Heart left ventricle (tissue), 16 donors: ENCODE measurements around the gene CD59. TPM values are rescaled to one million over a fixed set of nuclear protein-coding genes. Genes with fewer than 3 reads are reported as not detected.

Source experiments
- ATAC-seq, 4 donors: fragments of 200-7000 bp; cut with Tn5 transposase; one replicate each; pipeline ENCODE4 v1.9.1; 2020 to 2022; ENCODE audit warnings: moderate library complexity in 4 of 4, mild to moderate bottlenecking in 3 of 4, moderate number of reproducible peaks in 1 of 4
- DNase-seq, 5 donors: peaks; one replicate each; pipeline ENCODE4 v3.0.0-alpha.2; 2020
- H3K27ac ChIP-seq, 12 donors: fragments of 200-600 bp; sonication (generic) in 4 of 12; one replicate each; pipeline versions ENCODE4 v1.5.0 to v1.8.0; 2016 to 2022; ENCODE audit warnings: mild to moderate bottlenecking in 2 of 12
- H3K27me3 ChIP-seq, 9 donors: fragments of 200-600 bp; sonication (generic) in 2 of 9; one replicate each; pipeline versions ENCODE4 v1.5.1 to v1.8.0; 2016 to 2022; ENCODE audit warnings: mild to moderate bottlenecking in 3 of 9
- H3K36me3 ChIP-seq, 9 donors: fragments of 200-600 bp; sonication (generic) in 2 of 9; one replicate each; pipeline versions ENCODE4 v1.5.0 to v1.8.0; 2018 to 2022; ENCODE audit warnings: mild to moderate bottlenecking in 2 of 9
- H3K4me1 ChIP-seq, 12 donors: fragments of 200-600 bp; sonication (generic) in 4 of 12; one replicate each; pipeline versions ENCODE4 v1.5.0 to v1.8.0; 2016 to 2022; ENCODE audit warnings: mild to moderate bottlenecking in 3 of 12
- H3K4me3 ChIP-seq, 12 donors: fragments of 200-600 bp; sonication (generic) in 4 of 12; one replicate each; pipeline versions ENCODE4 v1.5.0 to v1.8.0; 2017 to 2022; ENCODE audit warnings: mild to moderate bottlenecking in 9 of 12, moderate library complexity in 4 of 12
- H3K9me3 ChIP-seq, 12 donors: fragments of 200-600 bp; sonication (generic) in 4 of 12; one replicate each; pipeline versions ENCODE4 v1.5.0 to v1.8.0; 2016 to 2022; ENCODE audit warnings: mild to moderate bottlenecking in 1 of 12
- CTCF ChIP-seq, 12 donors: fragments of 200-600 bp; sonication (generic) in 4 of 12; IDR thresholded peaks; one replicate each; pipeline versions ENCODE4 v1.5.0 to v1.8.0; 2018 to 2022; ENCODE audit warnings: antibody characterized with exemption in 12 of 12, mild to moderate bottlenecking in 5 of 12
- POLR2A ChIP-seq, 2 donors: fragments of 450-650 bp; IDR thresholded peaks; one replicate each; pipeline ENCODE4 v1.6.1; 2017; ENCODE audit warnings: antibody characterized with exemption in 2 of 2, mild to moderate bottlenecking in 2 of 2, moderate library complexity in 2 of 2
- WGBS, 4 donors: extraction: QIAGEN DNeasy Blood & Tissue Kit in 2 of 4; methylation state at CpG; one replicate each; pipeline versions ENCODE4 v1.1.5 to v1.1.7; 2013 to 2018; 5-methylcytosine and 5-hydroxymethylcytosine counted together
- intact Hi-C, 10 donors: fragments of 100-400 bp; cut with DNase I; formaldehyde crosslinking; loops; one replicate each; pipeline versions ENCODE4 v1.11.1 to v1.14.2; 2022
- polyA plus RNA-seq, 2 donors: library from polyadenylated mRNA; stranded (reverse); fragments of 200-250 nt; gene quantifications; one replicate each; pipeline ENCODE4 v1.2.3, GENCODE V29; 2013
- total RNA-seq, 9 donors: library from RNA; depleted of rRNA in 2 of 9; stranded (reverse); fragments of >200 nt in 2 of 9; fragmentation: NEBNext Ultra II Directional in 3 of 9; extraction: Animal tissue kit (Norgen Biotek cat#: 25700) in 3 of 9; gene quantifications; one replicate each; pipeline versions ENCODE4 v1.1.0 to v1.2.4, GENCODE V29; 2016 to 2023
- donor health status: ischemic (EF 13 %, LVEDD 7.1; RV severe dilation, severe dysfunction).
- donor health status: healthy with polysubstance abuse.
- donor health status: DM: no; HTN: yes; CAD: no.
- donor health status: DM: no; HTN: no; CAD: no.
- donor health status: ischemic (EF 25% LVEDD 6.9; RV normal size, moderate dysfunction).
- donor health status: ischemic (EF 25% LVEDD 5.7; RV mildly dilated, moderate dysfunction).
- donor health status: healthy.
- donor health status: DM: yes; HTN: yes; CAD: no.
- donor health status: ischemic (EF 35%, LVEDD 5.7; RV mildly dilated, moderate dysfunction).
- donor health status: nonischemic (EF 11% LVEDD 7.7; RV severe dilation, severe dysfunction).
- donor health status: DM: yes; HTN: yes; CAD: no.
- donor health status: PGD.
- donor health status: ischemic (EF 29% LVEDD 5.4; RV normal size, mild dysfunction).
- donor health status: nonischemic (EF 23%, LVEDD 6.1; RV moderate dilation, normal function).

CD59 gene
- total and polyA plus RNA-seq, 11 donors, result 133 to 1,434 (median 930) TPM

- Histone ChIP-seq H3K27ac (no peak overlapping the region), H3K27me3 (peaks cover 0 to 6% (median 0%) of the 10 kb centered on the region in 9 donors), H3K4me3 (no peak overlapping the region), H3K36me3 (no peaks in the 10 kb centered on the region), H3K4me1 (peaks cover 0 to 54% (median 16%) of the 10 kb centered on the region in 12 donors), H3K9me3 (no peaks in the 10 kb centered on the region)
- intact Hi-C loops, result no loop called here
- TF ChIP-seq CTCF (IDR thresholded peaks at IDR 0.05) (no peak), POLR2A (IDR thresholded peaks at IDR 0.05) (no peak)
- ATAC-seq (no peak), DNase-seq (no peak)
- 42 to 56% (median 49%) methylated on average over 5 of the region's 5 CpGs for WGBS, 4 donors
Measured at GRCh38 chr11:33778675-33779074, 42.5 kb upstream of the CD59 start.

- H3K27ac ChIP-seq, result no peak overlapping the region
- H3K27me3 ChIP-seq, result peaks cover 0 to 6% (median 0%) of the 10 kb centered on the region in 9 donors
- ATAC-seq, result no peak
- no peaks in the 10 kb centered on the region for H3K36me3 ChIP-seq
- intact Hi-C loops, result no loop called here
- peaks cover 0 to 61% (median 20%) of the 10 kb centered on the region in 12 donors for H3K4me1 ChIP-seq
- no peak for DNase-seq
- TF ChIP-seq CTCF (IDR thresholded peaks at IDR 0.05), result no peak
- no peak for TF ChIP-seq POLR2A (IDR thresholded peaks at IDR 0.05)
- H3K9me3 ChIP-seq, result no peaks in the 10 kb centered on the region
- WGBS, 4 donors, result 83 to 90% (median 86%) methylated on average over 9 of the region's 9 CpGs
- H3K4me3 ChIP-seq, result no peak overlapping the region
Measured at GRCh38 chr11:33777906-33778305, 41.7 kb upstream of the CD59 start.

- no peaks in the 10 kb centered on the region for H3K9me3 ChIP-seq
- WGBS, 4 donors, result 27 to 61% (median 39%) methylated on average over 1 of the region's 1 CpG
- ATAC-seq, result no peak
- H3K36me3 ChIP-seq, result no peaks in the 10 kb centered on the region
- intact Hi-C loops, result no loop called here
- DNase-seq, result no peak
- no peak overlapping the region for H3K4me3 ChIP-seq
- no peak overlapping the region for H3K27ac ChIP-seq
- H3K27me3 ChIP-seq, result peaks cover 0 to 6% (median 0%) of the 10 kb centered on the region in 9 donors
- TF ChIP-seq CTCF (IDR thresholded peaks at IDR 0.05), result no peak
- TF ChIP-seq POLR2A (IDR thresholded peaks at IDR 0.05), result no peak
- peaks cover 5 to 75% (median 31%) of the 10 kb centered on the region in 12 donors for H3K4me1 ChIP-seq
Measured at GRCh38 chr11:33775832-33776470, 39.7 kb upstream of the CD59 start.

- Histone ChIP-seq H3K36me3 (peaks cover 0 to 4% (median 1%) of the 10 kb centered on the region in 9 donors), H3K9me3 (no peaks in the 10 kb centered on the region), H3K4me1 (peaks cover 5 to 74% (median 34%) of the 10 kb centered on the region in 12 donors), H3K4me3 (peak overlapping the region in 2 of 12 donors; percentile 83 to 96), H3K27me3 (peaks cover 0 to 6% (median 0%) of the 10 kb centered on the region in 9 donors), H3K27ac (peak overlapping the region in 4 of 12 donors; percentile 87 to 96 (median 89))
- TF ChIP-seq POLR2A (IDR thresholded peaks at IDR 0.05), result no peak
- TF ChIP-seq CTCF (IDR thresholded peaks at IDR 0.05), result no peak
- WGBS, 4 donors, result 81 to 94% (median 87%) methylated on average over 7 of the region's 7 CpGs
- ATAC-seq (no peak), DNase-seq (no peak)
- intact Hi-C loops, result no loop called here
Measured at GRCh38 chr11:33775467-33775807, 39.2 kb upstream of the CD59 start.
